GM19239 (cell line): ENCODE measurements around the gene SMIM23.
"Not testable (repeated sequence)": the region's sequence is repeated elsewhere in the genome, so short reads cannot be mapped to it uniquely, and the experiment has no call there.

Experiments used
- DNase-seq: peaks from one replicate; pipeline ENCODE4 v3.0.0; 2011; ENCODE audit warnings: low spot score; ENCODE audit not compliant: insufficient read length
- FAIRE-seq: peaks from 2 replicates; lab custom pipeline; 2011; peaks lifted over from hg19 to GRCh38; lab: Jason Lieb, UNC

Gene SMIM23

DNA sequence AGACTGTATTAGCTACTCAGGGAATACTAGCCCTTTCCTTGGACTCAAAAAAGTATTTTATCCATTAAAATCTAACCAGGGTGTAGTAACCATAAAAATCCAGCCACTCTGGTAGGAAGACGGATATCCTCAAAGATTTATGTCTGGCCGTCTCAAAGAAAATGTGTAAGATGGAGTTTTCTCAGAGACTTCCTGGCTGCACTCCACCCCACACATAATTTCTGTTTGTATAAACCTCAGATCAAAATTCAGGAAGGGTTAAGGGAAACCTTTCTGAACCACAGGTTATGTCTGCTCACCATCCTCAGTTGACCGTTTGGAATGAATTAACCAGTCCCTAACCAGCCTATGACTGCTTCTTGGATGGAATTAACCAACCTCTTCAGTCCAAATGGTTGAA lies 13.8 kb upstream of the SMIM23 start:
- DNase-seq (no peak), FAIRE-seq (no peak)

DNA sequence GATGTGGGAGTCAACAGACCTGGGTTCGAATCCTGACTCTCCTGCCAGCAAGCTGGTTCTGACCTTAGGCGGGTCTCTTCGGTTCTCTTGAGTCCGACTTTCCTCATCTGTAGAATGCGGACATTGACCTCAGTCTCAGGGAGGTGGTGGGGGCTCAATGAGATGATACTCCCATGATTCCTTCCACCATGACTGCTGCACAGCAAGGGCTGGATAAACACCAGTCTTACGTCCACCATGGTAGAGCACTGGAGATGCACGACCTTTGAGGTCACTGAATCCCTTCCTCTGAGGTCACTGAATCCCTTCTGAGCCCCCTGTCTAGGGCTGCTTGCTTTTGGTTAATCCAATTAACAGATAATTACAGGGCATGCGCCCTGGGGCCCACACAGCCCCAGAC lies 12.5 kb upstream of the SMIM23 start:
- FAIRE-seq: no peak

DNA sequence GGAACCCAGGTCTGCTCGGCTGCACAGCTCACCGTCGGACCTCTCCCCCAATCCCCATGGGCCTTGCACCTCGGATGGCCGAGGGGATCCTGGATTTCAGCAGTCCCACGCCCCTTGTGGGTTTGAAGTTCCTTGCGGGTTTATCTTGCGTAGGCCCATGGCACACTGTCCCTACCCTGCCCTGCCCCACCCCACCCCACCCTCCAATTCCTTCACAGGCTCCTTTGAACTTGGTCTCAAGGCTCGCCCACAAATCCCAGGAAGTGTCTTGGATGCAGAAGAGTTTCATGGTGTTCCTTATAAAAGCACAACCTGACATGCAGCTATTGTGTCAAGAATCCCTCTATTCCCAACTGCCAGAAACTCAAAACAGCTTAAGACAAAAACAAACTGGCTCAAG lies 11.2 kb upstream of the SMIM23 start:
- FAIRE-seq: no peak

More for the DNA sequence above, 12.5 kb upstream of the SMIM23 start:
- no peak for DNase-seq

DNA sequence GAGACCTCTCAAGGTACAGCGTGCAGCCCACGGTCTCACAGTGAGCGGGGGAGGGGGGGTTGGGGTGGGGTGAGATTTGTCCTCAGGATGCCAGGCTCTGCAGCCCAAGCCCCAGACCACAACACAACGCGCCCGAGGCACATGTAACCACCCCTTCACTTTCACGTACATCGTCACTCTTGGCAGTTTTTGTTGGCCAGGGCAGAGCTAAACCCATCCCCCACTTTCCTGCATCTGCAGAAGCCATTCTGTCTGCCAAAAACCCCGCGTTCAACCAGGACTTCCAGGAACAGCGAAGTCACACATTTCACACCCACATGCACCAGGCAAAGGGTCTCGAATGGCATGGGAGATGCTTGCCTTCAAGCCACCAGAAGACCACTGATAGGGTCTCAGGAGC lies 9.4 kb upstream of the SMIM23 start:
- DNase-seq (no peak), FAIRE-seq (no peak)

More for the DNA sequence above, 11.2 kb upstream of the SMIM23 start:
- no peak for DNase-seq

DNA sequence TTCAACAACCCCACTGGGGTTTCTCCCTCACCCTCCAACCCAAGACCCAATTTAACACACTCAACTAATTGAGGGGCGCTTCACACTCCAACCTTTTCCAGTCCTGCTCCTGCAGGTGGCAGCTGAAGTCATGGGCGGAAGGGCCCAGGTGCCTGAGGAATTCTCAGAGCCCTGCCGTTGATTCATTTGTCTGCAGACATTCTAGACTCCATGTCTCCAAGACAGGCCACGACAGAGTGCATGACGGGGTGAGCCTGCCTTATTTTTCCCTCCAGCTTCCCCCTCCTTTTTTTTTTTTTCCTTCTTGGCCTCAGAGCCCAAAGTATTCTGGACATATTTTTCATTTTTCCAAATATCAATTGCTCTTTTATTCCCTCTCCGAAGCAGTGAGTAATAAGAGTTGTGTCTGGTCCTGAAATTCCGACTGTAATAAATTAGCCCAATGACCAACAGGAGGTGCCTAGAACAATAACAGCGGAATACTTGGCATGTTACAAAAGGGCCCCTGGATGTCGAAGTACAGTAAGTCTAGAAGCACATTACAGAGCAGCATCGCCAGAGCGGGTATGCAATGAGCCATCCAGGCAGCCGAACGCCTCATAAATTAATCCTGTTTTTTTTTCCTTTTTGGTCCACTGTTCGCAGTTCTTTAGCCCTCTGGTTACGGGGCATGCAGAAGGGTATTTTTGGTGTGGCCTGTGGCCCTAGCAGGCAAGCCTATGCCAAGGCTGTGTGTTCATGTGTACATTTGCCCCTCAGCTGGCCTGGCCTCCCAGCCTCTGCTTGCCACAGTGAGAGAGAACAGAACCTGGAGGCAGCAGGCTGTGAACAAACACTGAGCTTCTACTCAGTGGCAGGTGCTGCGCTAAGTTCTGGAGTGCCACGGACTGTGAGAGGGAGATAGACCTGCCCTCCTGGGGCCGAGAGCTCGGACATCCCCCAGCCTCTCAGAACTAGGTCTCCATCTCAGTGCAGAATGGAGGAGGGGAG lies 8.6 kb upstream of the SMIM23 start:
- FAIRE-seq (no peak), DNase-seq (no peak)

DNA sequence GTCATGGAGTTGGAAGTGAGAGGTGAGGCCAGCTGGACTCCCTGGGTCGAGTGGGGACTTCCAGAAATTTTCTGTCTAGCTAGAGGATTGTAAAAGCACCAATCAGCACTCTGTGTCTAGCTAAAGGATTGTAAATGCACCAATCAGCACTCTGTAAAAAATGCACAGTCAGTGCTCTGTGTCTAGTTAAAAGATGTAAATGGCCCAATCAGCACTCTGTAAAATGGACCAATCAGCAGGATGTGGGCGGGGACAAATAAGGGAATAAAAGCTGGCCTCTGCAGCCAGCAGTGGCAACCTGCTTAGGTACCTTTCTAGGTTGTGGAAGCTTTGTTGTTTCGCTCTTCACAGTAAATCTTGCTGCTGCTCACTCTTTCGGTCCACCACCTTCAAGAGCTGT lies 3.9 kb upstream of the SMIM23 start:
- FAIRE-seq, DNase-seq: not testable (repeated sequence)

DNA sequence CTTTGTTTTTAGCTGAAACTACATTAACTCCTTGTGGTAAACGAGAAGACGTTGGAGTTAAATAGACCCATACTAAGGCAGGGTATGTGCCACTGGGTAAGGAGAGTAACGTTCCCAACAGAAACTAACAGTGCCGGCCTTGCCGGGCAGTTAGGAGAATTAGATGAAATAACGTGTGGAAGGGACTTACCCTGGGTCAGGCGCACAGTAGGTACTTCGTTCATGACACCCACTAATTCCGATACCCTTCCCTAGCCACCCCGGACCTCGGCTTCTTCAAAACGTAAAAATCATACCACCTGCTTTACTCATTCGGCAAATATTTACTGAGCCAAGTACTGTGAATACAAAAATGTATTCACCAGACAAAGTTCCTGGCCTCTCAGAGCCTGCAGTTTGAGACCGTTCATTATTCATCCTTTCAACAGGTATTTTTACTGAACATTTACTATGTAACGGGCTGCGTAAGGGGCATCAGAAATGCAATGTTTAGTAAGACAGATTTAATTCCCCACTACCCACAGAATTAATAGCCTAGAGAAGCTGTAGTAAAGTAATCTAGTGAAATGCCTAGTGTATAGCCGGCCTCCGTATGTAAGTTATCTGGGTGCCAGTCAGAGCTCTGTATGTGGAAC lies 3.2 kb upstream of the SMIM23 start:
- FAIRE-seq (no peak), DNase-seq (no peak)

DNA sequence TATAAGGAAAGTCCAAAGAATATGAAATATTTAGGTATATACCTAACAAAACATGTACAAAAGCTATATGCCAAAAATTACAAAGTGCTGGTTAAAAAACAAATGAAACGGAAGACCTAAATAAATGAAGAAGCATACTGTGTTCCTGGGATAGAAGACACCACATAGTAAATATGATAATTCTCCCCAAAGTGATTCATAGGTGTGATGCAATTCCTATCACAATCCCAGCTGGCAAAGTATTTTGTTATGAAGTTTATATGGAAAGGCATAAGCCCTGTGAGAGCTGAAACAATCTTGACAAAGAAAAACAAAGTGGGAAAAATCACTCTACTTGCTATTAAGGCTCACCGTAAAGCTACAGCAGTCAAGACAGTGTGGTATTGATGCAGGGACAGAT lies 2.6 kb upstream of the SMIM23 start:
- FAIRE-seq (no peak), DNase-seq (no peak)

DNA sequence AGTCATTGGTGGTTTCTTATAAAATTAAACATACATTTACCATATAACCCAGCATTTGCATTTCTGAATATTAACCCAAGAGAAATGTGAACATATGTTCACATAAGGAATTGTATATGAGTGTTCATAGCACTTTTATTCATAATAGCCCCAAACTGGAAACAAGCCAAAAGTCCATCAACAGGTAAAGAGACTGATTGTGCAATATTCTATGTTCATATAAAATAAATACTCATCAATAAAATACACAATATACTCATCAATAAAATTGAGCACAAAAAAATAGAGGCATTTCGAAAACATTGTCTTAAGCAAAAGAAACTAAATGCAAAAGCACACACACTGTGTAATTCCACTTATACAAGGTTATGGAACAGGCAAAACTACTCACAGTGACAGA lies 3.7 kb downstream of the SMIM23 start:
- FAIRE-seq: no peak
- no peak for DNase-seq

DNA sequence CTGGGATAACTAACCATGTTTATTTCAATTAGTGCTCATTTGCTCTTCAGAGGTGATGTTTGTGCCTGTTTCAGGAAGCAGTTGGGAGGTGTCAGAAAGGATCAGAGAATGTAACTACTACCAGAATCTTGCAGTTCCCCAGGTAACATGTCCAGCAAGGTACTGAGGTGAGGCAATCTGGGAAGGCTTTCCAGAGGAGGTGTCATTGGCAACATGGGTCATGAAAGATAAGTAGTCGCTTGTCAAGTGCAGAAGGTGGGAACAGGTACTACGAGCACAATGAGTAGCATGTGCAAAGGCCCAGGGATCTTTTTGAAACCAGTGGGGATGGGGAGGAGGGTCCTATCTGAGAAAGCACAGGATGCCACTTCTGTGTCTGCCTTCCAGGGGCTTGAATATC lies 4.8 kb downstream of the SMIM23 start:
- DNase-seq: no peak
- FAIRE-seq: no peak

DNA sequence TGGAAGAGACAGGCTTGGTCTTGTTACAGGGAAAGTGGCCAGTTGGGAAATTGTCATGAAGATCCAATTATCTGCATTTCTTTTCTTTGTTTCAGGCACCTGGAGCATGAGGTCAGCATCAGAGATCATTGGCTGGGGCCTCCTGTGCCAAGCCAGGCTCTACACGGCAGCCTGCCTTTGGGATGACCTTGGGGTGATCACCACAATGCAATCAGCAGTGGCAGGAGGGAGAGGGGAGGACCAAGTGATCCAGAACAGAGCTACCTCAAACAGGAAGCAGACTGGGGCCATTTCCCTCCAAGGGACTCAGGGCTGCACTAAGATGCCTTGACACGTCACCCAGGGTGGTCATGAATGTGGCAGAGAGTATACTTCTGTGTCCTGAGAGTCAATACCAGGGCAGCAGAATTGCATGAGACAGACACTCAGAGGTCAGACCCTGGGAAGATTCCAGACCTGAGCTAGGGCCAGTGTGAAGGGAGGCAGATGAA lies 8.9 kb downstream of the SMIM23 start:
- FAIRE-seq (no peak), DNase-seq (no peak)

DNA sequence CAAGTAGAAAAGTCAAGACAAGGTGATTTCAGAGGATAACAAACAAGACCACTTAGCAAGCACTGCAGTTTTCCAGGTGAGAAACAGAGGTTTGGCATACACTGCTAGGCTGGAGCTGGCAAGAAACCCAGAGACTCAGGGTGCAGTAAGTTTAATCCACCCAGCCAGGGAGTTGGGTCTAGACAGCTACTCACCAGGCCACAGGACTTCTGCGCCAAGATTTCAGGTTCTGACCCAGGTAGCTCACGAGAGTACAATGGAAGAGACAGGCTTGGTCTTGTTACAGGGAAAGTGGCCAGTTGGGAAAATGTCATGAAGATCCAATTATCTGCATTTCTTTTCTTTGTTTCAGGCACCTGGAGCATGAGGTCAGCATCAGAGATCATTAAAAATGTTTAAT lies 9.8 kb downstream of the SMIM23 start:
- no peak for FAIRE-seq
- DNase-seq: no peak

DNA sequence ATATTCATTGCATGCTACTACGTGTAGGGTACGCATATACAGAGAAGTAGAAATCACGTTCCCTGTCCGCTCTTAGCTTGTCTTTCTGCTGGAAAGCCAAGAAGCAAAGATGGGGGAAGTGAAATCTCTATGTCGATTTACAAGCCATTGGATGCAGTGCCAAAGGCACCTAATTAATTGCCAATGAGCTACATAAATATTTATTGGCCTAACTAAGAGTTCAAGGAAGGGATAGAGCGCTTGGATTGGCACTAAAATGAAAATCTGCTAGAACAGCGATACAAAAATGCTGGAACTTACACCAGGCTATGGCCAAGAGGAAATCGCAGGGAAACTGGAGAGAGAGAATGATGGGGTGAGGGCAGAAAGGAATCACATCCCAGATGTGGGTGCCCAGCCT lies 10.8 kb downstream of the SMIM23 start:
- DNase-seq: no peak

DNA sequence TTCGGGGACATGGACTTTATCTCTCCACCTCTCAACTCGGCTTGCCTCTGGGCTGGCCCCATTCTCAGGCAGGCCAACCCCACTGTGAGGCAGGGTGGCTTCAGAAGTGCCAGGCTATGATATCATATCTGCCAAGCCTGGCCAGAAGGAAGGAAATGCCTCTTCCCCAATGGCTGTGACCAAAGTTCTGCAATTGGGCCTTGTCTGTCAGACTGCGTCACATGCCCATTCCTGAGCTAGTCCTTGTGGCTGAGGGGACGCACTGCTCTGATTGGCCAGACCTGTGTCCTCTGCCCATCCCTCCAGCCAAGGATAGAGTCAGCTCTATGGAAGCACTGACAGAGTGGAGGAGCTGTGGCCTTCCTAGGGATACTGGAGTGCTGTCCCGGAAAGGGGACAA lies 11.9 kb downstream of the SMIM23 start:
- no peak for FAIRE-seq
- no peak for DNase-seq

More for the DNA sequence above, 10.8 kb downstream of the SMIM23 start:
- no peak for FAIRE-seq

DNA sequence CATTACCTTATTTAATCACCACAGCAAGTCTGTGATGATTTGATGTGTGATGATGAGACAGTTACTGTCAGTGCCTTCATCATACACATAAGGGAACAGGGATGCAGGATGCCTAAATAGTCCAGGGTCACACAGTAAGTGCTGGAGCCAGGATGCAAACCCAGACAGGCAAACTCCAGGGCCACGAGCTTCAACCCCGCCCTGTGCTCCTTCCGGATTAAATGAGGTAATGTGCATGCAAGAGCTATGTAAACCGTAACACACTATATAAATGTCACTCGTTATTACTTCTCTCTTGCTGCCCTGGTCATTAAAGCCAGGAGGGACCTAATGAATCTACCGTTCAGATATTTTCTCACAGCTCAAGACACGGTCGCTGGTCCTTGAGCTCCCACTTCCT lies 12.8 kb downstream of the SMIM23 start:
- FAIRE-seq (no peak), DNase-seq (no peak)

DNA sequence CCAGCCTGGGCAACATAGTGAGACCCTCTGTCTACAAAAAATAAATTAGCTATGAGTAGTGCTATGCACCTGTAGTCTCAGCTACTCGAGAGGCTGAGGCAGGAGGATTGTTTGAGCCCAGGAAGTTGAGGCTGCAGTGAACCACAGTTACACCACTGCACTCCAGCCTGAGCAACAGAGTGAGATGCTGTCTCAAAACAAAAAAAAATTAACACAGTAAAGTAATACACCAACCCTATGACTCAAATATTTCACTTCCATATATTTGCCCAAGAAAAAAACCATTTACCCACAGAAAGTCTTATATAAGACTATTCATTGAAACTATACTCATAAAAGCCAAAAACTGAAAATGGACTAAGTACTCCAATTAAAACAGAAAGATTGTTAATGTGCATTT lies 16.2 kb downstream of the SMIM23 start:
- DNase-seq (no peak), FAIRE-seq (no peak)

DNA sequence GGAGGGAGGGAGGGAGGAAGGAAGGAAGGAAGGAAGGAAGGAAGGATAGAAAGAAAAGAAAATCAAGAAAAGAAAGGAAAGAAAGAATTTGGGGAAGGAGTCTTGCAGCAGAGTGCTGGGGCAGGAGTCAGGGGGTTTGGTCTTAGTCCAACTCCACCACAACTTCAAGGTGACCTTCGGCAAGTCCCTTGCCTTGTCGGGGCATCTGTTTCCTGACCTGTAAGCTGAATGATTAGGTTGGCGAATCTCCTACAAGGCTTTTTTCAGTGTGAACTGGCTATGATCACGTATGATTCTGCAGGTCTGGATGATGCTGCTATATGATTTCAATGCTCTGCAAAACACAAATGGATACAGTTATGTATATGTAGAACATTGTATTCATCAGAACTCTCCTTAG lies 20.1 kb downstream of the SMIM23 start:
- no peak for FAIRE-seq
- DNase-seq: no peak

DNA sequence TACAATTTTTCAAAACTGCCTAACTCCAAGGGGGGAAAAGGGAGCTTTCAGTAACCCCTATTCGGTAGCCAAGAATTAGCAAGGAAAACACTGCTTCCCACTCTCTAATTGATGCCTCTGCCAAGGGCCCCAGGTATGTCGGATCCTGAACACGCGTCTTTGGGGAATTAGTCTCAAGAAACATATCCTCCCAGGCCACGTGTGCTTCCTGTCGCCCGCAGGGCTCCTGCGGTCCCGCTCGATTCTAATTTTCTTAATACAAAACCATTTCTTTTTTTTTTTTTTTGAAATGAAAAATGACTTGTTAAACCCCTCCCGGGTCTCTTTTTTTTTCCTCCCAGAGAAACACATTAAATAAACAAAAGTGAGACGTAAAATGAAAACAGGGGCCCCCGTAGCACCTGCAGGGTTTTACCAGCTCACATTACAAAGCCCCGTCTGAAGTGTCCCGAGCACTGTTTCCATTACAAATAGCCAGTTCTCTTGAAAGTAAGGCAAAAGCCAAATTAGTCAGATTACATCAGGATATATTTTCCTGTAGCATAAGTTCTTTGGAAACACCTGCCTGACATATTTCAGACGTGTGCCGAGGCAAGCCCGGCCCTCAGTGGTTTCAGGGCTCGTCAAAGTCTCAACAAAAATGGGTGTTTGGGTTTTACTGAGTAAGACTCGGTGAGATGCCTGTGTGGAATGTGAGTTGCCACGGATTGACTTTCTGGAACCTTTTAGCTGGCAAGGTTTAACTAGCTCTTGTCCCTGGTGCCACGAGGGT lies 21.5 kb downstream of the SMIM23 start:
- DNase-seq (no peak), FAIRE-seq (no peak)

DNA sequence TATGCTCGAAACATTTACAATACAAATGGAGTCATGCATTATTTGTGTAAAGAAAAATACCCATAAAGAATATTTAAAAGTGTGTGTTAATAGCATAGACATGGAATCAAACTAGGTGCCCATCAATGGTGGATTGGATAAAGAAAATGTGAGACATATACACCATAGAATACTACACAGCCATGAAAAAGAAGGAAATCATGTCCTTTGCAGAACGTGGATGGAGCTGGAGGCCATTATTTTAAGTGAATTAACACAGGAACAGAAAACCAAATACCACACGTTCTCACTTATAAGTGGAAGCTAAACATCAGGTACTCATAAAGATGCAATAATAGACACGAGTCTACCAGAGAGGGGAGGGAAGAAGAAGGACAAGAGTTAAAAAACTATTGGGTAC lies 22.8 kb downstream of the SMIM23 start:
- no peak for DNase-seq
- no peak for FAIRE-seq

DNA sequence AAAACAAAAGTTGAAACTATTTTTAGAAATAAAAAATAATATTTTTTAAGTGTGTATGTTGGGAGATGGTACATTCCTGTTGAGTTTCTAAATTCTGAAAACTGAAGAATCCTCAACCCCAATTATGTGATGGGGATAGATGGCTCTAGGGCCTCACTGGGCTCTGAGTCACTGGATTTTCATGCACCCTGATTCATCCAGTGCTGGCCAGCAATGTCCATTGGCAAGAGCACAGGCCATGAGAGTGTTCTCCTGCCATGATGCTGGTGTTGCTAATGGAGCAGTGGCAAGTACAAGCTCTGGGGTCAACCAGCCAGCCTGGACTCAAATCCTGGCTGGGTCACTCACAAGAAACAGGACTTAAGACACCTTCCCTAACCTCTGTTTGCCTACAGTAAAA lies 23.3 kb downstream of the SMIM23 start:
- no peak for FAIRE-seq
- no peak for DNase-seq

DNA sequence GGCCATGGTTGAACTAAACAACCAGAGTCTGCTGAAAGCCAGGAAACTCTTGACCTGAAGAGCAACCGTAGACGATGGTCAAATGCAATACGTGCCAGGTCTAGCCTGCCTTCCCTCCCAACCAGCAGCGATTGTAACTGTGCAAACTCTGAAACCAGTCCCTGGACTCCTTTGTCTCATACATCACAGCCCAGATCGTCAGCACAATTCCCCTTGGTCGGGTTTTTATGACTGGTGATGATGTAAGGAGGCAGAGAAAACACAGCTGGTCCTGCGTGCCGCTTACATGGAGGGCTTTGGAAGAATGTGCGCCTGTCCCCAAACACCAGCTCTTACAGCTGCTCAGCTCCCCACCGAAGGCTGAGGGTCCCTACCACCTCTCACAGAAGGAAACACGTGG lies 24.6 kb downstream of the SMIM23 start:
- FAIRE-seq (no peak), DNase-seq (no peak)
